ENCODE results near the gene PAK2.
"Not testable (repeated sequence)": the region's sequence is repeated elsewhere in the genome, so short reads cannot be mapped to it uniquely, and the experiment has no call there.

The PAK2 gene

GRCh38 chr3:196813903-196814302, 74.2 kb downstream of the PAK2 start:
- H3K27ac ChIP-seq (ENCODE audit: low read depth, low read length, severe bottlenecking): no peak overlapping the region
- H3K4me1 ChIP-seq (ENCODE audit: control insufficient read depth, insufficient read depth, low read length, poor library complexity, severe bottlenecking): no peaks in the 10 kb centered on the region
- WGBS, 2 experiments (ENCODE audit: insufficient coverage in 2 of 2): no CpG with 5 or more reads among the region's 5 CpGs
- no peaks in the 10 kb centered on the region for H3K9me3 ChIP-seq (ENCODE audit: control insufficient read depth, low read length)
- no peak overlapping the region for H3K4me3 ChIP-seq (ENCODE audit: extremely low read depth, insufficient read depth, low read length, poor library complexity, severe bottlenecking)
- H3K36me3 ChIP-seq (ENCODE audit: control insufficient read depth, insufficient read depth, low read length): peaks cover 83% of the 10 kb centered on the region

GRCh38 chr3:196821806-196822355, 82.2 kb downstream of the PAK2 start:
- 85 to 93% methylated on average over 2 to 3 of the region's 6 CpGs for WGBS, 2 experiments (ENCODE audit: insufficient coverage in 2 of 2)
- no peak overlapping the region for H3K4me3 ChIP-seq (ENCODE audit: extremely low read depth, insufficient read depth, low read length, poor library complexity, severe bottlenecking)
- peaks cover 94% of the 10 kb centered on the region for H3K36me3 ChIP-seq (ENCODE audit: control insufficient read depth, insufficient read depth, low read length)

GRCh38 chr3:196829651-196830050, 90.0 kb downstream of the PAK2 start:
- peaks cover 53% of the 10 kb centered on the region for H3K36me3 ChIP-seq (ENCODE audit: control insufficient read depth, insufficient read depth, low read length)
- H3K4me1 ChIP-seq (ENCODE audit: control insufficient read depth, insufficient read depth, low read length, poor library complexity, severe bottlenecking); H3K27ac ChIP-seq (ENCODE audit: low read depth, low read length, severe bottlenecking); H3K9me3 ChIP-seq (ENCODE audit: control insufficient read depth, low read length); H3K4me3 ChIP-seq (ENCODE audit: extremely low read depth, insufficient read depth, low read length, poor library complexity, severe bottlenecking): not testable (repeated sequence)
- 94 to 100% methylated on average over 1 to 2 of the region's 3 CpGs for WGBS, 2 experiments (ENCODE audit: insufficient coverage in 2 of 2)

More at GRCh38 chr3:196821806-196822355, 82.2 kb downstream of the PAK2 start:
- H3K4me1 ChIP-seq (ENCODE audit: control insufficient read depth, insufficient read depth, low read length, poor library complexity, severe bottlenecking): no peaks in the 10 kb centered on the region
- H3K27ac ChIP-seq (ENCODE audit: low read depth, low read length, severe bottlenecking): no peak overlapping the region
- no peaks in the 10 kb centered on the region for H3K9me3 ChIP-seq (ENCODE audit: control insufficient read depth, low read length)

- Histone ChIP-seq H3K9me3 (ENCODE audit: control insufficient read depth, low read length) (no peaks in the 10 kb centered on the region), H3K4me1 (ENCODE audit: control insufficient read depth, insufficient read depth, low read length, poor library complexity, severe bottlenecking) (no peaks in the 10 kb centered on the region), H3K36me3 (ENCODE audit: control insufficient read depth, insufficient read depth, low read length) (peaks cover 24% of the 10 kb centered on the region), H3K27ac (ENCODE audit: low read depth, low read length, severe bottlenecking) (no peak overlapping the region), H3K4me3 (ENCODE audit: extremely low read depth, insufficient read depth, low read length, poor library complexity, severe bottlenecking) (no peak overlapping the region)
- 93 to 97% methylated on average over 5 to 7 of the region's 8 CpGs for WGBS, 2 experiments (ENCODE audit: insufficient coverage in 2 of 2)
Measured at GRCh38 chr3:196835086-196835485, 95.4 kb downstream of the PAK2 start.

- not testable (repeated sequence) for H3K36me3 ChIP-seq (ENCODE audit: control insufficient read depth, insufficient read depth, low read length); H3K9me3 ChIP-seq (ENCODE audit: control insufficient read depth, low read length); H3K4me1 ChIP-seq (ENCODE audit: control insufficient read depth, insufficient read depth, low read length, poor library complexity, severe bottlenecking); H3K4me3 ChIP-seq (ENCODE audit: extremely low read depth, insufficient read depth, low read length, poor library complexity, severe bottlenecking); H3K27ac ChIP-seq (ENCODE audit: low read depth, low read length, severe bottlenecking)
- WGBS, 2 experiments (ENCODE audit: insufficient coverage in 2 of 2): 83 to 100% methylated on average over 1 of the region's 1 CpG
Measured at GRCh38 chr3:196836626-196837025, 97.0 kb downstream of the PAK2 start.

GRCh38 chr3:196837819-196838420, 98.3 kb downstream of the PAK2 start:
- Histone ChIP-seq H3K27ac (ENCODE audit: low read depth, low read length, severe bottlenecking) (no peak overlapping the region), H3K4me1 (ENCODE audit: control insufficient read depth, insufficient read depth, low read length, poor library complexity, severe bottlenecking) (no peaks in the 10 kb centered on the region), H3K4me3 (ENCODE audit: extremely low read depth, insufficient read depth, low read length, poor library complexity, severe bottlenecking) (no peak overlapping the region), H3K36me3 (ENCODE audit: control insufficient read depth, insufficient read depth, low read length) (peaks cover 6% of the 10 kb centered on the region), H3K9me3 (ENCODE audit: control insufficient read depth, low read length) (no peaks in the 10 kb centered on the region)
- WGBS, 2 experiments (ENCODE audit: insufficient coverage in 2 of 2): 70 to 71% methylated on average over 3 of the region's 3 CpGs

GRCh38 chr3:196839351-196839750, 99.7 kb downstream of the PAK2 start:
- not testable (repeated sequence) for H3K36me3 ChIP-seq (ENCODE audit: control insufficient read depth, insufficient read depth, low read length); H3K9me3 ChIP-seq (ENCODE audit: control insufficient read depth, low read length); H3K27ac ChIP-seq (ENCODE audit: low read depth, low read length, severe bottlenecking); H3K4me1 ChIP-seq (ENCODE audit: control insufficient read depth, insufficient read depth, low read length, poor library complexity, severe bottlenecking); H3K4me3 ChIP-seq (ENCODE audit: extremely low read depth, insufficient read depth, low read length, poor library complexity, severe bottlenecking)
- WGBS, 2 experiments (ENCODE audit: insufficient coverage in 2 of 2): no CpG with 5 or more reads among the region's 6 CpGs

- WGBS, 2 experiments (ENCODE audit: insufficient coverage in 2 of 2): 87 to 90% methylated on average over 12 to 16 of the region's 17 CpGs
Measured at GRCh38 chr3:196842567-196843434, 103.1 kb downstream of the PAK2 start.

GRCh38 chr3:196843435-196844110, 103.9 kb downstream of the PAK2 start:
- no peak overlapping the region for H3K4me3 ChIP-seq (ENCODE audit: extremely low read depth, insufficient read depth, low read length, poor library complexity, severe bottlenecking)
- H3K4me1 ChIP-seq (ENCODE audit: control insufficient read depth, insufficient read depth, low read length, poor library complexity, severe bottlenecking): no peaks in the 10 kb centered on the region
- H3K36me3 ChIP-seq (ENCODE audit: control insufficient read depth, insufficient read depth, low read length): no peaks in the 10 kb centered on the region
- H3K9me3 ChIP-seq (ENCODE audit: control insufficient read depth, low read length): peaks cover 5% of the 10 kb centered on the region
- WGBS, 2 experiments (ENCODE audit: insufficient coverage in 2 of 2): 91 to 92% methylated on average over 7 of the region's 9 CpGs
- no peak overlapping the region for H3K27ac ChIP-seq (ENCODE audit: low read depth, low read length, severe bottlenecking)

More at GRCh38 chr3:196842567-196843434, 103.1 kb downstream of the PAK2 start:
- Histone ChIP-seq H3K9me3 (ENCODE audit: control insufficient read depth, low read length) (peaks cover under 1% of the 10 kb centered on the region), H3K36me3 (ENCODE audit: control insufficient read depth, insufficient read depth, low read length) (no peaks in the 10 kb centered on the region), H3K27ac (ENCODE audit: low read depth, low read length, severe bottlenecking) (no peak overlapping the region), H3K4me3 (ENCODE audit: extremely low read depth, insufficient read depth, low read length, poor library complexity, severe bottlenecking) (no peak overlapping the region), H3K4me1 (ENCODE audit: control insufficient read depth, insufficient read depth, low read length, poor library complexity, severe bottlenecking) (no peaks in the 10 kb centered on the region)

- H3K27ac ChIP-seq (ENCODE audit: low read depth, low read length, severe bottlenecking); H3K4me1 ChIP-seq (ENCODE audit: control insufficient read depth, insufficient read depth, low read length, poor library complexity, severe bottlenecking); H3K36me3 ChIP-seq (ENCODE audit: control insufficient read depth, insufficient read depth, low read length); H3K4me3 ChIP-seq (ENCODE audit: extremely low read depth, insufficient read depth, low read length, poor library complexity, severe bottlenecking): not testable (repeated sequence)
- peaks cover 12% of the 10 kb centered on the region for H3K9me3 ChIP-seq (ENCODE audit: control insufficient read depth, low read length)
- 88 to 95% methylated on average over 13 to 14 of the region's 22 CpGs for WGBS, 2 experiments (ENCODE audit: insufficient coverage in 2 of 2)
Measured at GRCh38 chr3:196844235-196845219, 104.9 kb downstream of the PAK2 start.

Data from mesodermal cell (in vitro differentiated cells).